Memory B cell (primary cell): ENCODE measurements around the gene SH3RF3.

Experiments
- ATAC-seq: fragments of 150-1000 bp; cut with Tn5 transposase; 2 replicates; pipeline ENCODE4 v1.10.0; 2021; ENCODE audit warnings: low read depth, mild to moderate bottlenecking, moderate library complexity
- DNase-seq, 2 donors: peaks; one replicate each; pipeline ENCODE4 v3.0.0; 2022; ENCODE audit warnings: low spot score in 2 of 2
- H3K27ac Mint-ChIP-seq: one replicate; pipeline ENCODE4 v1.8.0; 2022; ENCODE audit warnings: mild to moderate bottlenecking, moderate library complexity, mixed read lengths
- H3K27me3 Mint-ChIP-seq: one replicate; pipeline ENCODE4 v1.8.0; 2022; ENCODE audit warnings: mixed read lengths
- H3K36me3 Mint-ChIP-seq: one replicate; pipeline ENCODE4 v1.8.0; 2022; ENCODE audit warnings: mild to moderate bottlenecking, mixed read lengths
- H3K4me1 Mint-ChIP-seq: one replicate; pipeline ENCODE4 v1.8.0; 2022; ENCODE audit warnings: mixed read lengths
- H3K4me3 Mint-ChIP-seq: one replicate; pipeline ENCODE4 v1.8.0; 2022; ENCODE audit warnings: mild to moderate bottlenecking, moderate library complexity, mixed read lengths
- H3K9me3 Mint-ChIP-seq: one replicate; pipeline ENCODE4 v1.8.0; 2022; ENCODE audit warnings: mixed read lengths

The SH3RF3 gene

GRCh38 chr2:109260886-109261700 is 132.1 kb downstream of the SH3RF3 start:
- Mint-ChIP-seq H3K36me3 (no peaks in the 10 kb centered on the region), H3K4me3 (no peak overlapping the region), H3K9me3 (no peaks in the 10 kb centered on the region), H3K27ac (no peak overlapping the region), H3K27me3 (peaks cover 5% of the 10 kb centered on the region), H3K4me1 (peaks cover 10% of the 10 kb centered on the region)
- ATAC-seq (no peak), DNase-seq (no peak)

DNA sequence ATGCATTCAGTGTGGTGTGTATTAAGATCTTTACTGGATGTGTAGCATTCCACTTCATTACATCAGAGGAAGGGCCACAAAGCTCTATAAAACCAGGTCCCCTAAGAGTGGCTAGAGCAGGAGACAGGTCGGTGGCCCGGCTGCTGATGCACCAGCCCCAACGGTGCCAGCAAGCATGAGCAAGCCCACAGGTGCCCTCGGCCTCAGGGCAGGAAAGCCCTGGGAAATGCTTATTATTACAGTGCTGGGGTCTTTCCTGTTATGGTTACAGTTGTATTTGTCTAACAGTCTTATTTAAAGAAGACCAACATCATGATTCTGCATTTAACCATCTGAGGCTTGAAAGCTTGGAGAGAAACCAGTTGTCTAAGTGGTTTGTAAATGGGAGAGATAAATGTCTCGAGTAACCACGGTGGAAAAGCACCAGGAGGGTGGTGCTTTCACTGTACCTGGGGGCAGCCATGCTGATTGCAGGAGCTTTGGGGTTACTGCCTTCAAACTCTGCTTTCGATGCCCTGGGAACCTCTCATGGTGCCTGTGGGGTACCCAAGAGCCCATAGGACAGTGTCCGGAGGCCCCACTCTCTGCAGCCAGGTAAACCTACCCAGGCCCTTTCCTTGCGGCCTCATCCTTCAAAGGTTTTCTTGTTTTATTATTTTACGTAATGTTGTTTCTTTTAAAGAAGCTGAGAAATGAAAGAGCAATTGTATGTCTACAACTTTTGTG is 133.1 kb downstream of the SH3RF3 start:
- H3K9me3 Mint-ChIP-seq, result no peaks in the 10 kb centered on the region
- ATAC-seq, result no peak
- DNase-seq, result no peak
- no peak overlapping the region for H3K27ac Mint-ChIP-seq
- no peak overlapping the region for H3K4me3 Mint-ChIP-seq
- no peaks in the 10 kb centered on the region for H3K36me3 Mint-ChIP-seq
- H3K4me1 Mint-ChIP-seq, result peaks cover 1% of the 10 kb centered on the region
- peaks cover 6% of the 10 kb centered on the region for H3K27me3 Mint-ChIP-seq

DNA sequence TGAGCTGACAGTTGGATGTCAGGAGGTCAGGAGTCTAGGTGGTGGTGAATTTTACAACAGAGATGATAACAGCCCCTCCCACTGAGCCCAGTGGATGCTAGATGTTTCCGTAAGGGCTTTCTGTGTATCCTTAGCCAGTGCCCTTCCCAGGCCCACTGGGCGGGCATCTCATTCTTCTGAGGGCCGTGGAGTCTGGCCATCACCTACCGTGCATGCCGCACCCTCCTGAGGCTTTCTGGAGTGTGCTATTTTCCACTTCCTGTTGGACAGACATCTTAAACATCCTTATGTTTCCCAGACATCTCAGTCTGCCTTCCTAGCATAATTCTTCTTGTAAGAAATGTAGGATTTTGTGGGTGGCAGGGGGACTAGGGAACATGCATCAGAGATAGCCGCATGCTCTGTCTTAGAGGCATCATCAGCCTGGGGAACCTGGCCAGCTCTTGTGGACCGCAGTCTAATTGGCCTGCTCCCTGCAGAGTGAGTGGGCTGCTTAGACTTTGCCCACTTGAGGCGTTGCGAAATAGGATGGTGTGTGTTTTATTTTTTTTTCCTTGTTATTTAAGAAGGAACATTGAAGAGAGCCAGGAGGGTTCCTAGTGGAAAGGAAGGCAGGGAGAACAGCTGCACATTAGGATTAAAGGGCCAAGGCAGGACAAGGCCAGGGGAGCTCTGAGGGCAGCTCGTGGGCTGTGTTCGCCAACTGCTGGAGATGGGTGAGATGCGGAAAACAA is 135.8 kb downstream of the SH3RF3 start:
- DNase-seq, result no peak
- Mint-ChIP-seq H3K4me3 (no peak overlapping the region), H3K27ac (no peak overlapping the region), H3K27me3 (peaks cover 6% of the 10 kb centered on the region), H3K9me3 (no peaks in the 10 kb centered on the region), H3K4me1 (no peaks in the 10 kb centered on the region), H3K36me3 (no peaks in the 10 kb centered on the region)
- no peak for ATAC-seq

- Mint-ChIP-seq H3K27ac (no peak overlapping the region), H3K4me1 (no peaks in the 10 kb centered on the region), H3K4me3 (no peak overlapping the region), H3K9me3 (no peaks in the 10 kb centered on the region), H3K27me3 (peaks cover 6% of the 10 kb centered on the region), H3K36me3 (no peaks in the 10 kb centered on the region)
- ATAC-seq (no peak), DNase-seq (no peak)
These were observed 136.4 kb downstream of the SH3RF3 start for GRCh38 chr2:109265369-109265768.

DNA sequence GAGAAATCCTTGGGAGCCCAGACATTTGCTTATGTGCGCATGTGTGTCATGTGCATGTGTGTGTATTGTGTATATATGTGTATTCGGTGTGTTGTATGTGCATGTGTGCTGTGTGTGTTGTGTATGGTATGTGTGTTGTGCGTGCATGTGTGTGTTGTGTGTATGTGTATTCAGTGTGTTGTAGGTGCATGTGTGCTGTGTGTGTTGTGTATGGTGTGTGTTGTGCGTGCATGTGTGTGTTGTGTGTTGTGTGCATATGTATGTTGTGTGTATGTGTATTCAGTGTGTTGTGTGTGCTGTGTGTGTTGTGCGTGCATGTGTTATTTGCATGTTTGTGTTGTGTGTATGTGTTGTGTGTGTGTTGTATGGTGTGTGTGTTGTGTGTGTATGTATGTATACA is 136.9 kb downstream of the SH3RF3 start:
- no peaks in the 10 kb centered on the region for H3K4me1 Mint-ChIP-seq
- no peak overlapping the region for H3K4me3 Mint-ChIP-seq
- H3K9me3 Mint-ChIP-seq, result no peaks in the 10 kb centered on the region
- no peak for DNase-seq
- H3K27me3 Mint-ChIP-seq, result peaks cover 6% of the 10 kb centered on the region
- H3K36me3 Mint-ChIP-seq, result no peaks in the 10 kb centered on the region
- H3K27ac Mint-ChIP-seq, result no peak overlapping the region
- no peak for ATAC-seq

DNA sequence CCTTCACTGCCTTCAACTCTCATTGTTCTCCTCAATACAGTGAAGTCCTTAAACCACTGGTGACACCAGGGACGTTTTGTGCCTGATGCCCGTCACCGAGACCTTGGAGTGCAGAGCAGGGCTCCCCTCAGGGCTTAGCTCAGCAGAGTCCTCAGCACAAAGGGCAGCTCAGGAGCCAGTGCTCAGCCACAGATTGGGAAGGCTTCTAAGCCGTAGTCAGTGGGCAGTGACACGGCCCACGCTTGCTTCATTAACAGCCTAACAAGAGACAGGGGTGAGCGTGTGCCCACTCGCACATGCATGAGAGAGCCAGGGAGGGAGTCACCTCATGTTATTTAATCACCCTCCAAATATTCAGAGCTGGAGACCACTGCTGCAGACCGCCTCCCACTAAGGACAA is 137.5 kb downstream of the SH3RF3 start:
- H3K4me1 Mint-ChIP-seq, result no peaks in the 10 kb centered on the region
- no peak overlapping the region for H3K4me3 Mint-ChIP-seq
- H3K9me3 Mint-ChIP-seq, result no peaks in the 10 kb centered on the region
- H3K27ac Mint-ChIP-seq, result no peak overlapping the region
- H3K36me3 Mint-ChIP-seq, result no peaks in the 10 kb centered on the region
- H3K27me3 Mint-ChIP-seq, result peaks cover 6% of the 10 kb centered on the region
- DNase-seq (no peak), ATAC-seq (no peak)

DNA sequence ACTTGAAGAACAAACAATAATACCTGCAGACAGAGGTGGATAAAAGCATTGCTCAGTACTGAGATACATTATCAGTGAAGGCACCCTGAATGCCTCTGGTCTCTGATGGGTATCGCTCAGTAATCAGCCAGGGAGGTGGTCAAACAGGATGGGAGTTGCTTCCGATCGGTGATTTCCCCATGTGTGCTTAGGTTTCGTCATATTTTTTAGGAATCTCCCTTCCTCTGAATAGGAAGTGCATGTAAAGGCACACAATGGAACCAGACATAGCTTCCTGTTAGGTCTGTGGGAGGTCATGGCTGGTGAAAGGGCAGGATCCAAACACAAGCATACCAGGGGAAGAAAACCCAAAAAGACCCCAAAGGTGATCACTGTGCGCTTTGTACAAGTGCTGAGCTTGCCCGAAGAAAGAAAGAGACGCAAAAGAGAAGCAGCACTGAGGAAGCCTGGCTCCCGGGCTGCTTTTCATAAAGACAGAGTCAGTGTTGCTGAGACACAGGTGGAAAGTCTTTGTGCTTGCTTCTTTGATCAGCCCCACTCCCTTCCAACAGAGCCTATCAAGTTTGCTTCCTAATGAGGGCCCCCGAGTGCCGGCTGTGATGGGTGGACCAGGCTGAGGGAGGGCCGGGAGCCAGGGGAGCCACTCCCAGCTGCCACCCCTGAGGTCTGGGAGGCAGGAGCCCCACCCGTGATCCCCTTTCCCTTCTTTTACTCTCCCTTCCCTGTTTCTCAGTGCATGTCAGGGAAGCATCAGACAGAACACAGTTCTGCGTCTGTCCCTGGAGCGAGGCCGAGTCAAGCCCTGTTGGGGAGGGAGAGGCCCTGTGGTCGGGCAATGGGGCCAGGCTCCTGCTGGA is 138.2 kb downstream of the SH3RF3 start:
- DNase-seq (no peak), ATAC-seq (no peak)
- H3K9me3 Mint-ChIP-seq, result no peaks in the 10 kb centered on the region
- H3K4me3 Mint-ChIP-seq, result no peak overlapping the region
- no peaks in the 10 kb centered on the region for H3K4me1 Mint-ChIP-seq
- no peak overlapping the region for H3K27ac Mint-ChIP-seq
- H3K36me3 Mint-ChIP-seq, result no peaks in the 10 kb centered on the region
- H3K27me3 Mint-ChIP-seq, result peaks cover 6% of the 10 kb centered on the region

DNA sequence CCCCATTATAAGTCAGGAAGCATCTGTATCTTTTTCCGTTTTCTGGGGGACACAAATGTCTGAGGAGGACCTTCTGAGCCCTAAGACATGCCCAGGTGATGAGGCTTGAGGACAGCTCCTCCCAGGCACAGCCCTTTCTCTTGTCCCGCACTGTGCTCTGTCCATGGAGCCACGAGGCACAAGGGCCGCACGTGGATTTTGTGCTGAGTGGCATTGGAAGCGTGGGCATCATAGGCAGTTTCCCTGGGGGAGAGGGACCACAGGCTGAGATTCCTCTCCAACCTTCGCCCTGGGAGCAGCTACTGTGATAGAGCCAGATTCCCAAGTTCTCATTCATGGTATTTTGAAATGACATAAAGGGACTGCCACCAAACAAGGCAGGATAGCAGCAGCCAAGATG is 139.9 kb downstream of the SH3RF3 start:
- no peaks in the 10 kb centered on the region for H3K36me3 Mint-ChIP-seq
- no peak overlapping the region for H3K4me3 Mint-ChIP-seq
- no peaks in the 10 kb centered on the region for H3K4me1 Mint-ChIP-seq
- H3K27ac Mint-ChIP-seq, result no peak overlapping the region
- ATAC-seq (no peak), DNase-seq (no peak)
- H3K9me3 Mint-ChIP-seq, result no peaks in the 10 kb centered on the region
- H3K27me3 Mint-ChIP-seq, result peaks cover 10% of the 10 kb centered on the region

GRCh38 chr2:109269706-109270504 is 140.9 kb downstream of the SH3RF3 start:
- ATAC-seq (no peak), DNase-seq (no peak)
- H3K9me3 Mint-ChIP-seq, result no peaks in the 10 kb centered on the region
- no peaks in the 10 kb centered on the region for H3K4me1 Mint-ChIP-seq
- H3K27ac Mint-ChIP-seq, result no peak overlapping the region
- H3K27me3 Mint-ChIP-seq, result peaks cover 8% of the 10 kb centered on the region
- no peak overlapping the region for H3K4me3 Mint-ChIP-seq
- H3K36me3 Mint-ChIP-seq, result no peaks in the 10 kb centered on the region

DNA sequence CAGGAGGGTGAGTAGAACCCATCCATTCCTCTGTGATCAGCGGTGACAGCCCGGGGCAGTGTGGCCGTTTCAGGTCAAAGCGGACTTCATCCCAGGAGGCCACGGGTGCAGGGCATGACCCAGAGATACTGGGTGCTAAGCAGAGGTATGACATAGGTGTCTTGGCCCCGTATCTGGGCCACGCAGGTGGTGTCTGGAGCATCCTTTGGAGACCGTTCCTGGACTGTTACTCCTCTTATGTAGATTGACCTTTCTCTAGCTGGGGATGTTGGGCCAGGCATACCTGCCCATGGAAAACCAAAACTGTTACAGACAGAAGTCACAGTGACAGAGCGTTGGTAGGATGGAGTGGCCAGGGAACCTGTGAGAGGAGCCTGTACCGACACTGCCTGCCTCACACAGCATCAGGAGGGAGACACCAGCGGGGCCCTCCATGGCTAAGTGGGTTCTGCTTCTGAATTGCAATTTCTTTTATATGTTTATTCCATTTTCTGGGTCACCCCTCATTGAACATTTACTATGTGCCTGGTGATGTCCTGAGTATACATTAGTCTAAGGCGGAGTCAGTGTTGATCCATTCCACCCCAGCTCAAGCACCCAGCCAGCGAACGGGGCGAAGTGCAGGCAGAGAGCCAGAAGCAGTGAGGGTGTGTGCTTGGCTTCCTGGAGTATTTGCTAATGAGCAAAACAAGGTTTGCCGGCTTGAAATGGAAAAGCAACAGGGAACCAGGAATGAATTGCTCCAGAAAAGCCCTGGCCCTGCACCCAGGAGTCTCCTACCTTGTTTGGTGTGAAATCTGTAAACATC is 141.7 kb downstream of the SH3RF3 start:
- no peaks in the 10 kb centered on the region for H3K9me3 Mint-ChIP-seq
- no peak overlapping the region for H3K27ac Mint-ChIP-seq
- H3K4me3 Mint-ChIP-seq, result no peak overlapping the region
- DNase-seq (no peak), ATAC-seq (no peak)
- no peaks in the 10 kb centered on the region for H3K36me3 Mint-ChIP-seq
- H3K4me1 Mint-ChIP-seq, result no peaks in the 10 kb centered on the region
- H3K27me3 Mint-ChIP-seq, result peaks cover 8% of the 10 kb centered on the region

GRCh38 chr2:109271920-109272319 is 142.9 kb downstream of the SH3RF3 start:
- Mint-ChIP-seq H3K36me3 (no peaks in the 10 kb centered on the region), H3K9me3 (no peaks in the 10 kb centered on the region), H3K27ac (no peak overlapping the region), H3K27me3 (peaks cover 4% of the 10 kb centered on the region), H3K4me1 (no peaks in the 10 kb centered on the region), H3K4me3 (no peak overlapping the region)
- no peak for DNase-seq
- ATAC-seq, result no peak

DNA sequence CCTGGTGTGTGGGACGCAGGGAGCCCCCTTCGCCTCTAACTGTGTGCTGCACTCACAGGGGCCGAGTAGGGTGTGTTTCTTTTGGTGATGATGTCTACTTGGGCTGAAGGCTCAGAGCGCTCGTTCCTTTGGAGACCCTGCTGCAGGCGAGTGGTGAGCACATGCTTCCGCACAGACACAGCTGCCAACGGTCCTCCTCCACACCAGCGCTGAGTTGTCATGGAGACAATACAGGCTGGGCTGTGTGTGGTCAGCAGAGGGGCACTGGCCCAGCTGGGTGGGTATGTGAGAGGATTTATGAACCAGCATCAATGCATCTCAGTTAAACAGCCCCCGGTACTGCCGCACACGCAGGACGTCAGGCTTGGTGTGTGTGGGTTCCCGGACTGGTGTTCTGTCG is 143.5 kb downstream of the SH3RF3 start:
- no peak overlapping the region for H3K4me3 Mint-ChIP-seq
- peaks cover 4% of the 10 kb centered on the region for H3K27me3 Mint-ChIP-seq
- DNase-seq, result no peak
- H3K36me3 Mint-ChIP-seq, result no peaks in the 10 kb centered on the region
- no peak for ATAC-seq
- no peaks in the 10 kb centered on the region for H3K4me1 Mint-ChIP-seq
- H3K9me3 Mint-ChIP-seq, result no peaks in the 10 kb centered on the region
- no peak overlapping the region for H3K27ac Mint-ChIP-seq
